A204.1 (cell line): Measurements from ENCODE around the gene NSF.

Source experiments
- FAIRE-seq: peaks from 2 replicates; lab custom pipeline; 2012; peaks lifted over from hg19 to GRCh38; lab: Jason Lieb, UNC

The NSF gene

DNA sequence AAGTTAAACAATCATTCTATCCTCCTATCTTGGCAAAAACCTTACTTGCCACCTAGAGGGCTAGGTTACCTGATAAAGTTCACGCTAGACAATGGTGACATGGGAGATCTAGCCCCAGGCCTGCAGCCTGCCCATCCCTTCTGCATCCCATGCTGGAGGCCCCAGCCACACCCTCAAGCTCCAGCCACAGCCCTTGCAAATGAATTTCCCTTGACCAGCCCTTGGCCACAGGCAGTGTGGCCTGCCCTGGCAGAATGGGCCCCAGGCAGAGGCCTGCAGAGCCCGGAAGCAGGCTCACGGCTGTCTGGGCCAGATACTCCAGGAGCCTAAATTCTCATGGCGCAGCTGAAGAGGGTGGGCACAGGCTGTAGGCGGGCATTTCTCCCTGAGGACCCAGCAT lies 213.1 kb downstream of the NSF start:
- FAIRE-seq = no peak

DNA sequence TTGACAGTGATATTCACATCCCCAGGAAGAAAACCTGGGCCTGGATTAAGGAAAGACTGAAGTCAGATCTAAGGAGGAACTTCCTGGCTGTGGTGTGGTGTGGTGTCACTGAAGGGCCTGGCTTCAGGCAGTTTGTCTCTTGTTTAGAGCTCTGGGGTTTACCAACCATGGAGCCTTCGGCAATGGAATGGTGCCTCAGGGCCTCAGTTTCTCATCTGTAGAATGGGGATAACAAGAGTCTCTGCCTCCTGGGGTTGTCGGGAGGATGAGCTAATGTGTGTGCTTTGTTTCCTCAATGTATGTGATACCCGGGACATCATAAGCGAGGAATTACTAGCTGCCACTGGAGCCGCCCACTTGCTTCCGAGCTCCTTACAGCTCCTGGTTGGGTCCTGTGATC lies 215.3 kb downstream of the NSF start:
- FAIRE-seq = no peak
